ENCODE measurements around the gene AKT3.

DNA sequence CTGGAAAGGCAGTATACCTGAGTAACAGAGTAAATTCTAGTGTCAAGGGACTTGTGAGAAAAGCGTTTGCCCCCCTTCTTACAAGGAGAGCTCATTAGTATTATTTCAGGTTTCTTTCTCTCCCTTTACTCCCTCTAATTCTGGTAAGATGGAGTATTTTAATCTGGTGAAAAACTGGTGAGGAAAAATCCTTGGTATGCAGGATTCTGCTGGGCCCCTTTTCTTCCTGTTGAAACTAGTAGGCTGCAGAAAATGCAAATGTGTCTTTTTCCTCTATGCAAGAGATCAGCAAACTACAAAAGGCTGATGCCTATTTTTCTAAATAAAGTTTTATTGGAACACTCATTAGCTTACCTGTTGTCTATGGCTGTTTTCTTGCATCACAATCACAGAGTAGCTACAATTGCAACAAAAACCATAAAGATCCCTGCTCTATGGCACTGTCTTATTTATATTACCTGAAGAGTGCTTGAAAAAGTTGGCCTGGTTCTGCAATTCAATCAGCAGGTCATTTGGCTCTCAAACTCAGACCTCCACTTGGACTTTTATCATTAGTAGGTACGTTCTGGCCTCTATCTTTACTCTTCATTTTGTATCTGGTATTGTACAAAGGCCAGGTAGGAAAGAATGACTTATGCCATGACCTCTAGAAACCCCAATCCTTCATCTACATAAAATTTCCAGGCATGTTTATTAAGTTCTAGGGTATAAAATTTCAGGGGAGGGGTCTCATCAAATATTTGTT lies 109.6 kb downstream of the AKT3 start:
- TF ChIP-seq, protein P1, sequence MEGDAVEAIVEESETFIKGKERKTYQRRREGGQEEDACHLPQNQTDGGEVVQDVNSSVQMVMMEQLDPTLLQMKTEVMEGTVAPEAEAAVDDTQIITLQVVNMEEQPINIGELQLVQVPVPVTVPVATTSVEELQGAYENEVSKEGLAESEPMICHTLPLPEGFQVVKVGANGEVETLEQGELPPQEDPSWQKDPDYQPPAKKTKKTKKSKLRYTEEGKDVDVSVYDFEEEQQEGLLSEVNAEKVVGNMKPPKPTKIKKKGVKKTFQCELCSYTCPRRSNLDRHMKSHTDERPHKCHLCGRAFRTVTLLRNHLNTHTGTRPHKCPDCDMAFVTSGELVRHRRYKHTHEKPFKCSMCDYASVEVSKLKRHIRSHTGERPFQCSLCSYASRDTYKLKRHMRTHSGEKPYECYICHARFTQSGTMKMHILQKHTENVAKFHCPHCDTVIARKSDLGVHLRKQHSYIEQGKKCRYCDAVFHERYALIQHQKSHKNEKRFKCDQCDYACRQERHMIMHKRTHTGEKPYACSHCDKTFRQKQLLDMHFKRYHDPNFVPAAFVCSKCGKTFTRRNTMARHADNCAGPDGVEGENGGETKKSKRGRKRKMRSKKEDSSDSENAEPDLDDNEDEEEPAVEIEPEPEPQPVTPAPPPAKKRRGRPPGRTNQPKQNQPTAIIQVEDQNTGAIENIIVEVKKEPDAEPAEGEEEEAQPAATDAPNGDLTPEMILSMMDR (IDR thresholded peaks at IDR 0.05; ENCODE audit: low read depth, low read length, poor library complexity, severe bottlenecking): no peak
- TF ChIP-seq EZH2phosphoT487 (IDR thresholded peaks at IDR 0.05; ENCODE audit: borderline replicate concordance, low read length): no peak
